Measurements from ENCODE around the gene ZDHHC22.

GRCh38 chr14:77110286-77110685, 31.3 kb downstream of the ZDHHC22 start:
- TF ChIP-seq CTCF (IDR thresholded peaks at IDR 0.05): no peak
- TF ChIP-seq ZFX (IDR thresholded peaks at IDR 0.05; ENCODE audit: borderline replicate concordance): no peak

Measured in 22Rv1 (cell line).